ENCODE results near the gene EVI5.

Gene EVI5

DNA sequence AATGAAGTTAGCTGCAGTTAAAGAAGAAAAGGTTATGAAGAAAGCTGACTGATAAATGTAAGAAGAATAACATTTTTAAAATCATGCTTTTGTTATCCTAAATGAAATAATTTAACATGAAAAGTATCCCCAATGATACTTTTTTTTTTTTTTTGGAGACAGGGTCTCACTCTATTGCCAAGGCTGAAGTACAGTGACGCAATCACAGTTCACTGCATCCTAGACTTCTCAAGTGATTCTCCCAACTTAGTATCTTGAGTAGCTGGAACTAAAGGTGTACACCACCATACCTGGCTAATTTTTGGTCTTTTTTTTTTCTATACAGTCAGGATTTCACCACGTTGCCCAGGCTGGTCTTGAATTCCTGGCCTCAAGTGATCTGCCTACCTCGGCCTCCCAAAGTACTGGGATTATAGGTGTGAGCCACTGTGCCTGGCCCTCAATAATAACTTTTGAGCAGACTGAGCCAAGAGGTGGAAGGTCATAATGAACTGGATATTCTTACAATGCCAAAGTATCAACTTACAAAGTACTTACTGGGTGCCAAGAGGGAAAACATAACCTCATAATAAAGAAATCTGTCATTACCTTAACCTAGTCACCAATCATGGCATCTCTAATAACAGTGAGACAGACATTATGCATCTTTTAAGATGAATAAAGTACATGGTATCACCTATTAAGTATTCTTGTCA, 94.5 kb downstream of the EVI5 start:
- TF ChIP-seq, protein P1, sequence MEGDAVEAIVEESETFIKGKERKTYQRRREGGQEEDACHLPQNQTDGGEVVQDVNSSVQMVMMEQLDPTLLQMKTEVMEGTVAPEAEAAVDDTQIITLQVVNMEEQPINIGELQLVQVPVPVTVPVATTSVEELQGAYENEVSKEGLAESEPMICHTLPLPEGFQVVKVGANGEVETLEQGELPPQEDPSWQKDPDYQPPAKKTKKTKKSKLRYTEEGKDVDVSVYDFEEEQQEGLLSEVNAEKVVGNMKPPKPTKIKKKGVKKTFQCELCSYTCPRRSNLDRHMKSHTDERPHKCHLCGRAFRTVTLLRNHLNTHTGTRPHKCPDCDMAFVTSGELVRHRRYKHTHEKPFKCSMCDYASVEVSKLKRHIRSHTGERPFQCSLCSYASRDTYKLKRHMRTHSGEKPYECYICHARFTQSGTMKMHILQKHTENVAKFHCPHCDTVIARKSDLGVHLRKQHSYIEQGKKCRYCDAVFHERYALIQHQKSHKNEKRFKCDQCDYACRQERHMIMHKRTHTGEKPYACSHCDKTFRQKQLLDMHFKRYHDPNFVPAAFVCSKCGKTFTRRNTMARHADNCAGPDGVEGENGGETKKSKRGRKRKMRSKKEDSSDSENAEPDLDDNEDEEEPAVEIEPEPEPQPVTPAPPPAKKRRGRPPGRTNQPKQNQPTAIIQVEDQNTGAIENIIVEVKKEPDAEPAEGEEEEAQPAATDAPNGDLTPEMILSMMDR (IDR thresholded peaks at IDR 0.05; ENCODE audit: low read depth, low read length, missing control alignments): no peak
- H3K4me3 ChIP-seq (ENCODE audit: low read depth, low read length): no peak overlapping the region
- DNase-seq (ENCODE audit: low read depth): no peak
- in situ Hi-C loops (cut with HindIII; ENCODE audit: low sequenced_read_pairs): no loop called here

DNA sequence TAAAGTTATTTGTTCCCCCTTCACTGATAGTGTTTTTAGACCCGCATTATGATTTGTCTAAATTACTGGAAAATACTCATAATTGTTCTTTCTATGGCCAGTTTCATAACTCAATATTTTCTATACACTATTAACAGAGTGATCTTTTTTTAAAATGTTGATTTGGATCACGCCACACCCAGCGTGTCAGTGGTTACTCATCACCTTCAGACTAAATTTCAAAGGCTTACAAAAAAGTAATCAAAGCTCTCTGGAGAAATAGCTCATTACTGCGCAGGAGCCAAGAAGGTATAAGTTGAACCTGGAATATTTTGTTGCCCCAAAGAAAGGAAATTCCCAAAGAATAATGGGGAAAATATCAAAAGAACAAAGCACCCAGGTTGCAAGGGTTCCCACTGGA, 104.9 kb downstream of the EVI5 start:
- H3K4me3 ChIP-seq (ENCODE audit: low read depth, low read length): no peak overlapping the region
- no peak for DNase-seq (ENCODE audit: low read depth)
- in situ Hi-C loops (cut with HindIII; ENCODE audit: low sequenced_read_pairs): no loop called here
- TF ChIP-seq, protein P1 (IDR thresholded peaks at IDR 0.05; ENCODE audit: low read depth, low read length, missing control alignments): no peak

DNA sequence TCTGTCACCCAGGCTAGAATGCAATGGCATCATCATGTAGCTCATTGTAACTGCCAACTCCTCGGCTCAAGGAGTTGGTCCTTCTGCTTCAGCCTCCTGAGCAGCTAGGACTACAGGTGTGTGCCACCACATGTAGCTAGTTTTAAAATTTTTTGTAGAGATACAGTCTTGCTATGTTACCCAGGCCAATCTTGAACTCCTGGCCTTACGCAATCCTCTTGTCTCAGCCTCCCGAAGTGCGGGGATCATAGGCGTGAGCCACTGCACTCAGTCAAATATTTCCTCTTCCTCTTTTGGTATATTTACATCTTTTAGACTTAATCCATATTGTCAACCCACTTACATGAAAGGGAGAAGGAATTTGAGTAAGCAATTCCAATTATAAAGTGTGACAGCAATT, 121.1 kb downstream of the EVI5 start:
- in situ Hi-C loops (cut with HindIII; ENCODE audit: low sequenced_read_pairs): no loop called here

DNA sequence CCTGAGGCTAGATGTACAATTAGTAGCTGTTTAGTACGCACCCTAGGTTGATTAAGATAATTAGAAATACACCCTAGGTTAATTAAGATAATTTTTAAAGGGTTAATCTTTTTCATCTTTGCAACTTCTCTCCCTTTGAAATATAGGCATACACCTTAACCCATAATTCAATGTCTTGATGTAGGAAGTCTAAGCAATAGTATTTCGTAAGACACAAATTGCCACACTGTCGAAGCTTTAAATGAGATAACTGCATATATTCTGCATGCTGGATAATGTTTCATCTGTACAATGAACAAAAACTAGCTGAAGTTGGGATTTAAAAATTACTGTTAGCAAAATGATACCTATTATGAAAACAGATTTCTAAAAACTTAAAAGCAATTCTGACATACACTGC, 122.9 kb downstream of the EVI5 start:
- no peak for DNase-seq (ENCODE audit: low read depth)
- TF ChIP-seq, protein P1 (IDR thresholded peaks at IDR 0.05; ENCODE audit: low read depth, low read length, missing control alignments): no peak
- no peak overlapping the region for H3K4me3 ChIP-seq (ENCODE audit: low read depth, low read length)
- in situ Hi-C loops (cut with HindIII; ENCODE audit: low sequenced_read_pairs): no loop called here

More for the DNA sequence above, 121.1 kb downstream of the EVI5 start:
- no peak overlapping the region for H3K4me3 ChIP-seq (ENCODE audit: low read depth, low read length)
- TF ChIP-seq, protein P1 (IDR thresholded peaks at IDR 0.05; ENCODE audit: low read depth, low read length, missing control alignments): no peak
- no peak for DNase-seq (ENCODE audit: low read depth)

DNA sequence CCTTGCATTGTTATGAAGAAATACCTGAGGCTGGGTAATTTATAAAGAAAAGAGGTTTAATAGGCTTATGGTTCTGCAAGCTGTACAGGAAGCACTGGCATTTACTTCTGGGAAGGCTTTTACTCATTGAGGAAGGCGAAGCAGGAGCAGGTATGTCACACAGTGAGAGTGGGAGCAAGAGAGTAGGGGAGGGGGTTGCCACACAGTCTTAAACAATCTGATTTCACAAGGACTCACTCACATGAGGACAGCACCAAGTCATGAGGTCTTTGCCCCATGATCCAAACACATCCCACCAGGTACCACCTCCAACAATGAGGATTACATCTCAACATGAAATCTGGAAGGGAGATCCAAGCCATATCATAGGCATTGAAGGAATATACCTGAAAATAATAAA, 127.2 kb downstream of the EVI5 start:
- TF ChIP-seq, protein P1 (IDR thresholded peaks at IDR 0.05; ENCODE audit: low read depth, low read length, missing control alignments): no peak
- H3K4me3 ChIP-seq (ENCODE audit: low read depth, low read length): no peak overlapping the region
- no peak for DNase-seq (ENCODE audit: low read depth)
- in situ Hi-C loops (cut with HindIII; ENCODE audit: low sequenced_read_pairs): loop anchor here (5.0 kb wide), 1 partner anchor 105 kb away; no protein-coding TSS in a partner anchor

DNA sequence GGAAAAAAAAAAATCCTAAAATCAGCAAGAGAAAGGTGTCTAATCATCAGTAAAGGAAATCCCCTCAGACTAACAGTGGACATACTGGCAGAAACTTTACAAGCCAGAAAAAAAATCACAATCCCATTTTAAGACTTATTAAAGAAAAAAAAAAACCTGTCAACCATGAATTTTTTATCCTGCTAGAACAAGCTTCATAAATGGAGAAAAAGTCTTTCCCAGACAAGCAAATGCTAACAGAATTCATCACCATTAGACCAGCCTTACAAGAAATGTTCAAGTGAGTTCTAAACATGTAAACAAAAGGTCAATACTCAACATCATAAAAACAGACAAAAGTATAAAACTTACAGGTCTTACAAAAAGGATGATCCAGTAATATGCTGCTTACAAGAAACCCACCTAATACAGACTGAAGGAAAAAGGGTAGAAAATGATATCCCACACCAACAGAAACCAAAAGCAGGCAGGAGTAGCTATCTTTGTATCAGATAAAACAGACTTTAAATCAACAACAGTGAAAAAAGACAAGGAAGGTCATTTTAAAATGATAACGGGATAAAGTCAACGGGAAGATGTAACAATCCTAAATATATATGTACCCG, 129.6 kb downstream of the EVI5 start:
- DNase-seq (ENCODE audit: low read depth): no peak
- in situ Hi-C loops (cut with HindIII; ENCODE audit: low sequenced_read_pairs): loop anchor here (5.0 kb wide), 1 partner anchor 107 kb away; no protein-coding TSS in a partner anchor
- TF ChIP-seq, protein P1 (IDR thresholded peaks at IDR 0.05; ENCODE audit: low read depth, low read length, missing control alignments): no peak
- no peak overlapping the region for H3K4me3 ChIP-seq (ENCODE audit: low read depth, low read length)
